H1 (cell line): ENCODE results near the gene MYH7B. TPM values are rescaled to one million over a fixed set of nuclear protein-coding genes. Genes with fewer than 3 reads are reported as not detected.

Experiments
- CTCF ChIA-PET: fragments of 300-600 bp; sonication (Branson Sonifier 250); formaldehyde crosslinking; loops from one replicate; lab custom pipeline; 2021; ENCODE audit not compliant: partially characterized antibody; lab: Charles Lee
- POLR2A ChIA-PET: fragments of 300-600 bp; sonication (Branson Sonifier 250); formaldehyde crosslinking; loops from one replicate; lab custom pipeline; 2021; ENCODE audit warnings: inconsistent platforms; ENCODE audit not compliant: partially characterized antibody; lab: Charles Lee
- DNase-seq, 2 experiments: peaks; one replicate each; pipeline versions ENCODE4 v3.0.0 to v3.0.0-alpha.2; 2010 to 2022; ENCODE audit warnings: low spot score in 2 of 2, low read depth in 1 of 2, mixed read lengths in 1 of 2
- FAIRE-seq: peaks from 2 replicates; lab custom pipeline; 2011; peaks lifted over from hg19 to GRCh38; lab: Jason Lieb, UNC
- H2AFZ ChIP-seq: 2 replicates; pipeline ENCODE4 v1.8.1; 2012; ENCODE audit warnings: low read length, inconsistent platforms
- H2AK5ac ChIP-seq: 2 replicates; pipeline ENCODE4 v1.6.1; 2013; ENCODE audit warnings: low read depth, low read length
- H2BK120ac ChIP-seq: replicated peaks from 2 replicates; pipeline ENCODE3; 2013; ENCODE audit warnings: low read depth, low read length, inconsistent platforms
- H2BK12ac ChIP-seq: 2 replicates; pipeline ENCODE4 v1.6.1; 2013; ENCODE audit warnings: low read depth, low read length
- H2BK15ac ChIP-seq: 2 replicates; pipeline ENCODE4 v1.6.1; 2013; ENCODE audit warnings: low read length
- H2BK20ac ChIP-seq: 2 replicates; pipeline ENCODE4 v1.6.1; 2013; ENCODE audit warnings: low read length
- H2BK5ac ChIP-seq: 2 replicates; pipeline ENCODE4 v1.6.1; 2013; ENCODE audit warnings: low read depth, low read length
- H3K14ac ChIP-seq: 2 replicates; pipeline ENCODE4 v1.6.1; 2013; ENCODE audit warnings: inconsistent platforms; ENCODE audit not compliant: insufficient read length
- H3K18ac ChIP-seq: 2 replicates; pipeline ENCODE4 v1.6.1; 2013; ENCODE audit warnings: low read length; ENCODE audit errors: extremely low read depth
- H3K23ac ChIP-seq: 2 replicates; pipeline ENCODE4 v1.6.1; 2013; ENCODE audit warnings: inconsistent platforms; ENCODE audit not compliant: insufficient read length
- H3K23me2 ChIP-seq: 2 replicates; pipeline ENCODE4 v1.6.1; 2013; ENCODE audit warnings: low read depth, low read length
- H3K27ac ChIP-seq: 2 replicates; pipeline ENCODE4 v1.6.1; 2011; ENCODE audit warnings: low read depth, low read length, inconsistent platforms
- H3K27me3 ChIP-seq, 4 experiments: replicated peaks in 1 of 4; 1 replicate in 1 of 4; 2 replicates in 3 of 4; pipeline versions ENCODE4 v1.6.1 to v1.8.1; 2011 to 2013; ENCODE audit warnings: low read length in 3 of 4, mild to moderate bottlenecking in 3 of 4, inconsistent platforms in 2 of 4, mixed read lengths in 2 of 4, moderate library complexity in 1 of 4; ENCODE audit not compliant: control insufficient read depth in 3 of 4, insufficient read depth in 3 of 4; ENCODE audit errors: extremely low read depth in 1 of 4
- H3K36me3 ChIP-seq, 4 experiments: 2 replicates each; pipeline versions ENCODE4 v1.6.1 to v1.8.1; 2011 to 2013; ENCODE audit warnings: mild to moderate bottlenecking in 4 of 4, low read length in 3 of 4, moderate library complexity in 2 of 4, control low read depth in 1 of 4, inconsistent platforms in 1 of 4; ENCODE audit not compliant: insufficient read depth in 4 of 4, control insufficient read depth in 2 of 4
- H3K4ac ChIP-seq: replicated peaks from 2 replicates; pipeline ENCODE3; 2013; ENCODE audit warnings: low read length, low read depth, mixed read lengths, inconsistent platforms; ENCODE audit not compliant: insufficient read length
- H3K4me1 ChIP-seq, 4 experiments: replicated peaks in 1 of 4; 1 replicate in 1 of 4; 2 replicates in 3 of 4; pipeline versions ENCODE4 v1.6.1 to v1.8.1; 2011 to 2013; ENCODE audit warnings: low read length in 3 of 4, inconsistent platforms in 2 of 4, mixed read lengths in 1 of 4; ENCODE audit not compliant: insufficient read depth in 4 of 4, control insufficient read depth in 3 of 4
- H3K4me2 ChIP-seq, 2 experiments: 2 replicates each; pipeline versions ENCODE4 v1.6.1 to v1.8.1; 2011 to 2013; ENCODE audit warnings: low read depth in 2 of 2, low read length in 2 of 2, control low read depth in 1 of 2, inconsistent platforms in 1 of 2, mild to moderate bottlenecking in 1 of 2; ENCODE audit not compliant: insufficient read depth in 1 of 2
- H3K4me3 ChIP-seq, 4 experiments: fragments of 200-600, 300-600 bp in 1 of 4; sonication (generic), shearing (Covaris generic), sonication (Bioruptor Twin) in 1 of 4; 2 replicates each; pipeline versions ENCODE4 v1.5.1 to v1.8.1; 2011 to 2016; ENCODE audit warnings: low read length in 4 of 4, low read depth in 3 of 4, control low read depth in 2 of 4, inconsistent platforms in 2 of 4, mild to moderate bottlenecking in 2 of 4, mixed read lengths in 1 of 4, moderate library complexity in 1 of 4; ENCODE audit not compliant: insufficient read depth in 2 of 4; ENCODE audit errors: extremely low read depth in 1 of 4
- H3K56ac ChIP-seq: replicated peaks from 2 replicates; pipeline ENCODE3; 2013; ENCODE audit warnings: low read depth, mild to moderate bottlenecking, mixed read lengths, low read length, inconsistent platforms; ENCODE audit not compliant: insufficient read length
- H3K79me1 ChIP-seq: 2 replicates; pipeline ENCODE4 v1.6.1; 2013; ENCODE audit warnings: low read depth, low read length, control low read depth
- H3K79me2 ChIP-seq, 2 experiments: 2 replicates each; pipeline versions ENCODE4 v1.6.1 to v1.8.1; 2012 to 2013; ENCODE audit warnings: low read length in 2 of 2, mild to moderate bottlenecking in 2 of 2, inconsistent platforms in 1 of 2; ENCODE audit not compliant: insufficient read depth in 2 of 2, control insufficient read depth in 1 of 2
- H3K9ac ChIP-seq, 4 experiments: replicated peaks in 1 of 4; 1 replicate in 1 of 4; 2 replicates in 3 of 4; pipeline versions ENCODE4 v1.6.1 to v1.8.1; 2011 to 2013; ENCODE audit warnings: low read depth in 3 of 4, low read length in 3 of 4, control low read depth in 2 of 4, mild to moderate bottlenecking in 2 of 4, moderate library complexity in 2 of 4, inconsistent platforms in 1 of 4; ENCODE audit errors: extremely low read depth in 1 of 4
- H3K9me3 ChIP-seq, 2 experiments: 2 replicates each; pipeline versions ENCODE4 v1.6.1 to v1.8.1; 2012 to 2013; ENCODE audit warnings: mild to moderate bottlenecking in 2 of 2, moderate library complexity in 2 of 2, control low read depth in 1 of 2, inconsistent platforms in 1 of 2, low read depth in 1 of 2, low read length in 1 of 2, mixed read lengths in 1 of 2; ENCODE audit not compliant: insufficient read depth in 2 of 2
- H4K20me1 ChIP-seq, 2 experiments: replicated peaks in 1 of 2; 2 replicates each; pipeline versions ENCODE3 to v1.8.1; 2011 to 2013; ENCODE audit warnings: inconsistent platforms in 2 of 2, low read length in 2 of 2, mild to moderate bottlenecking in 1 of 2; ENCODE audit not compliant: insufficient read depth in 2 of 2, control insufficient read depth in 1 of 2
- H4K5ac ChIP-seq: 2 replicates; pipeline ENCODE4 v1.6.1; 2013; ENCODE audit warnings: low read length, low read depth, mixed read lengths, inconsistent platforms; ENCODE audit not compliant: insufficient read length
- H4K8ac ChIP-seq: 2 replicates; pipeline ENCODE4 v1.8.0; 2013; ENCODE audit warnings: mild to moderate bottlenecking, moderate library complexity, low read length, inconsistent platforms; ENCODE audit not compliant: insufficient read depth; ENCODE audit errors: extremely low read depth
- H4K91ac ChIP-seq: replicated peaks from 2 replicates; pipeline ENCODE3; 2013; ENCODE audit warnings: low read length, mixed read lengths, inconsistent platforms; ENCODE audit not compliant: insufficient read length
- ASH2L ChIP-seq: fragments of 200-600, 300-600 bp; sonication (generic); IDR thresholded peaks from one replicate; pipeline ENCODE4 v1.7.1; 2017; ENCODE audit warnings: low read length
- BRCA1 ChIP-seq: IDR thresholded peaks from 2 replicates; pipeline ENCODE4 v1.6.1; 2012; ENCODE audit warnings: low read depth, low read length, improper control_type of control experiment
- CBX5 ChIP-seq: fragments of 300-800, 300-1000 bp; sonication (generic); IDR thresholded peaks from 2 replicates; pipeline ENCODE4 v1.7.1; 2016; ENCODE audit warnings: antibody characterized with exemption, low read length, low read depth
- JUND ChIP-seq: IDR thresholded peaks from 2 replicates; pipeline ENCODE4 v1.6.1; 2011; ENCODE audit warnings: mild to moderate bottlenecking, improper control_type of control experiment, low read length
- KDM1A ChIP-seq: fragments of 200-600, 300-600 bp; sonication (generic); IDR thresholded peaks from 2 replicates; pipeline ENCODE4 v1.7.1; 2016; ENCODE audit warnings: mild to moderate bottlenecking, low read length, borderline replicate concordance
- KDM5A ChIP-seq: fragments of 200-600 bp; IDR thresholded peaks from 2 replicates; pipeline ENCODE4 v1.7.1; 2012; ENCODE audit warnings: mild to moderate bottlenecking, low read length, inconsistent platforms, mixed read lengths
- MAFK ChIP-seq: IDR thresholded peaks from 2 replicates; pipeline ENCODE4 v1.6.1; 2012; ENCODE audit warnings: low read depth, mild to moderate bottlenecking, improper control_type of control experiment, low read length
- POLR2A ChIP-seq, 2 experiments: IDR thresholded peaks; 1 replicate in 1 of 2; 2 replicates in 1 of 2; pipeline ENCODE4 v1.6.1; 2011; ENCODE audit warnings: low read depth in 2 of 2, low read length in 2 of 2, mild to moderate bottlenecking in 2 of 2; ENCODE audit errors: control extremely low read depth in 1 of 2
- POU5F1 ChIP-seq: IDR thresholded peaks from 2 replicates; pipeline ENCODE4 v1.6.1; 2011; ENCODE audit warnings: low read depth, mild to moderate bottlenecking, low read length, moderate library complexity
- SRF ChIP-seq: IDR thresholded peaks from 2 replicates; pipeline ENCODE4 v1.6.1; 2011; ENCODE audit warnings: mild to moderate bottlenecking, low read depth, low read length, moderate library complexity
- SUZ12 ChIP-seq: fragments of 200-600 bp; sonication (generic); IDR thresholded peaks from 2 replicates; pipeline ENCODE4 v1.6.1; 2012; ENCODE audit warnings: mild to moderate bottlenecking, inconsistent platforms, low read length, moderate library complexity, mixed read lengths
- TAF1 ChIP-seq: IDR thresholded peaks from 2 replicates; pipeline ENCODE4 v1.6.1; 2011; ENCODE audit warnings: mild to moderate bottlenecking, low read depth, low read length
- WGBS, 2 experiments: shearing (Covaris generic) in 1 of 2; methylation state at CpG; one replicate each; pipeline versions ENCODE4 v1.1.6 to v1.1.7; 2013 to 2015; ENCODE audit warnings: low lambda C conversion rate in 2 of 2, mixed read lengths in 2 of 2, inconsistent platforms in 1 of 2, low coverage in 1 of 2, missing lambda C conversion rate in 1 of 2; ENCODE audit not compliant: insufficient replicate concordance in 2 of 2, insufficient coverage in 1 of 2, insufficient read length in 1 of 2; ENCODE audit errors: extremely low coverage in 1 of 2, missing lambda C conversion rate in 1 of 2; 5-methylcytosine and 5-hydroxymethylcytosine counted together
- polyA plus RNA-seq, 7 experiments: library from polyadenylated mRNA; depleted of rRNA in 3 of 7; stranded (reverse) in 5 of 7; unstranded in 2 of 7; fragments of >200 nt in 5 of 7; fragments of 200-250 nt in 2 of 7; gene quantifications; 1 replicate in 5 of 7; 2 replicates in 1 of 7; 4 replicates in 1 of 7; pipeline versions ENCODE4 v1.2.1 to v1.2.3, GENCODE V29; 2011 to 2013; ENCODE audit warnings: missing spikeins in 2 of 7, mixed read lengths in 2 of 7
- total RNA-seq: library from RNA; stranded (reverse); fragmentation: NEBNext Ultra II Directional; extraction: Animal tissue kit (Norgen Biotek cat#: 25700); gene quantifications from 2 replicates; pipeline ENCODE4 v1.2.1, GENCODE V29; 2021
- TF ChIP-seq, protein P1 (sequence below), 3 experiments: IDR thresholded peaks; 1 replicate in 2 of 3; 2 replicates in 1 of 3; pipeline versions ENCODE4 v1.5.1 to v1.6.1; 2011; ENCODE audit warnings: low read length in 3 of 3, mild to moderate bottlenecking in 3 of 3, inconsistent platforms in 2 of 3, low read depth in 1 of 3, moderate library complexity in 1 of 3; ENCODE audit not compliant: insufficient read depth in 1 of 3; ENCODE audit errors: control extremely low read depth in 1 of 3

Gene MYH7B
- total and polyA plus RNA-seq, 2 of the 8 experiments (the other 6 are each of a cell fraction or from before 2014, with no cell fraction given): 0.15 to 0.30 TPM

DNA sequence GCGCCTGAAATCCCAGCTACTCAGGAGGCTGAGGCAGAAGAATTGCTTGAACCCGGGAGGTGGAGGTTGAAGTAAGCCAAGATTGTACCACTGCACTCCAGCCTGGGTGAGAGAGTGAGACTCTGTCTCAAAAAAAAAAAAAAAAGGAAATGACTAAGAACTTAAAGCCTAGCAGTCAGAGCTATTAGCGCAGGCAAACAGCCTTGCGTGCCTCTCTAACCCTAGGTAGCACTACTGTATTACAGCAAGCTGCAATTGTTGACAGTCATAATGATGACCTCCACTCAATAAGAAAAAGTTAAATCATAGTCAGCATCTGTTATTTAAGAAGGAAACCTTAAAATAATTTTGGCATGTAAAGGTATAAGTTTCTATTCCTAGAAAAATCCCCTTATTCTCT is 14.4 kb upstream of the MYH7B start:
- H2BK15ac ChIP-seq: no peak overlapping the region
- H3K23me2 ChIP-seq: no peaks in the 10 kb centered on the region
- no peaks in the 10 kb centered on the region for H4K20me1 ChIP-seq
- H3K14ac ChIP-seq: no peak overlapping the region
- no peaks in the 10 kb centered on the region for H3K27me3 ChIP-seq
- no peak overlapping the region for H2BK120ac ChIP-seq
- H4K8ac ChIP-seq: no peak overlapping the region
- H3K18ac ChIP-seq: no peak overlapping the region
- H3K79me2 ChIP-seq: no peaks in the 10 kb centered on the region
- no peak overlapping the region for H3K56ac ChIP-seq
- FAIRE-seq: no peak
- H2AK5ac ChIP-seq: no peak overlapping the region
- H3K27ac ChIP-seq: no peak overlapping the region
- WGBS, 2 experiments: 95% methylated on average over 4 of the region's 4 CpGs; no CpG with 5 or more reads in 1 of the 2 experiments
- no peaks in the 10 kb centered on the region for H3K79me1 ChIP-seq
- H3K36me3 ChIP-seq: peaks cover 2 to 15% (median 8%) of the 10 kb centered on the region in 4 experiments; a peak in 5 of 8 replicates
- no peak overlapping the region for H3K23ac ChIP-seq
- no peak overlapping the region for H3K4me3 ChIP-seq
- ChIA-PET CTCF (interaction anchor here (1.2 to 2.6 kb wide), 4 partner anchors 9 to 66 kb away, joined by 3 to 11 read pairs (median 4); no protein-coding TSS in a partner anchor), POLR2A (interaction anchor here (4.3 kb wide), 1 partner anchor 11 kb away, joined by 16 read pairs; no protein-coding TSS in a partner anchor)
- no peak overlapping the region for H4K91ac ChIP-seq
- no peak overlapping the region for H2BK12ac ChIP-seq
- no peak overlapping the region for H3K9ac ChIP-seq
- no peaks in the 10 kb centered on the region for H3K9me3 ChIP-seq
- H3K4ac ChIP-seq: no peak overlapping the region
- H4K5ac ChIP-seq: no peak overlapping the region
- H3K4me1 ChIP-seq: no peaks in the 10 kb centered on the region
- no peak overlapping the region for H2BK5ac ChIP-seq
- DNase-seq: no peak
- no peak overlapping the region for H2BK20ac ChIP-seq
- H3K4me2 ChIP-seq: no peak overlapping the region
- H2AFZ ChIP-seq: no peak overlapping the region
- TF ChIP-seq MAFK (no peak), ASH2L (no peak), POU5F1 (no peak), TAF1 (no peak), KDM1A (no peak), SUZ12 (no peak), SRF (no peak), BRCA1 (no peak), KDM5A (no peak), CBX5 (no peak), POLR2A (IDR thresholded peaks at IDR 0.05; ENCODE audit: control extremely low read depth in 1 of 2, low read depth in 2 of 2, low read length in 2 of 2) (no peak), JUND (no peak)
- TF ChIP-seq, protein P1, sequence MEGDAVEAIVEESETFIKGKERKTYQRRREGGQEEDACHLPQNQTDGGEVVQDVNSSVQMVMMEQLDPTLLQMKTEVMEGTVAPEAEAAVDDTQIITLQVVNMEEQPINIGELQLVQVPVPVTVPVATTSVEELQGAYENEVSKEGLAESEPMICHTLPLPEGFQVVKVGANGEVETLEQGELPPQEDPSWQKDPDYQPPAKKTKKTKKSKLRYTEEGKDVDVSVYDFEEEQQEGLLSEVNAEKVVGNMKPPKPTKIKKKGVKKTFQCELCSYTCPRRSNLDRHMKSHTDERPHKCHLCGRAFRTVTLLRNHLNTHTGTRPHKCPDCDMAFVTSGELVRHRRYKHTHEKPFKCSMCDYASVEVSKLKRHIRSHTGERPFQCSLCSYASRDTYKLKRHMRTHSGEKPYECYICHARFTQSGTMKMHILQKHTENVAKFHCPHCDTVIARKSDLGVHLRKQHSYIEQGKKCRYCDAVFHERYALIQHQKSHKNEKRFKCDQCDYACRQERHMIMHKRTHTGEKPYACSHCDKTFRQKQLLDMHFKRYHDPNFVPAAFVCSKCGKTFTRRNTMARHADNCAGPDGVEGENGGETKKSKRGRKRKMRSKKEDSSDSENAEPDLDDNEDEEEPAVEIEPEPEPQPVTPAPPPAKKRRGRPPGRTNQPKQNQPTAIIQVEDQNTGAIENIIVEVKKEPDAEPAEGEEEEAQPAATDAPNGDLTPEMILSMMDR (IDR thresholded peaks at IDR 0.05; ENCODE audit: control extremely low read depth in 1 of 3, insufficient read depth in 1 of 3, low read depth in 1 of 3, low read length in 3 of 3): no peak
